CD4-positive, alpha-beta T cell treated with Interferon alpha-2 for 1 hour (primary cell): ENCODE results near the gene PRR35.

Experiments
- DNase-seq, 2 donors: peaks; one replicate each; pipeline ENCODE4 v3.0.0-alpha.2; 2020 to 2022

Gene PRR35

GRCh38 chr16:582218-582613 is 22.0 kb downstream of the PRR35 start:
- DNase-seq, result no peak

GRCh38 chr16:582614-583331 is 22.6 kb downstream of the PRR35 start:
- no peak for DNase-seq

GRCh38 chr16:583470-583814 is 23.2 kb downstream of the PRR35 start:
- no peak for DNase-seq

- no peak for DNase-seq
These were observed 23.8 kb downstream of the PRR35 start for GRCh38 chr16:583815-584591.

- no peak for DNase-seq
These were observed 25.2 kb downstream of the PRR35 start for GRCh38 chr16:585351-585750.

- DNase-seq, result no peak
These were observed 26.0 kb downstream of the PRR35 start for GRCh38 chr16:586047-586644.

GRCh38 chr16:586645-587590 is 26.7 kb downstream of the PRR35 start:
- DNase-seq, result no peak

- DNase-seq, result peak; percentile 63 to 67
These were observed 28.4 kb downstream of the PRR35 start for GRCh38 chr16:588639-588888.

GRCh38 chr16:588889-589657 is 28.9 kb downstream of the PRR35 start:
- DNase-seq, result peak; percentile 96 to 98

GRCh38 chr16:589658-590187 is 29.5 kb downstream of the PRR35 start, which contains the start of gene RAB40C:
Gene RAB40C, plus strand, starts transcription at chr16:590066. Its CDS starts 226 bp downstream, at chr16:590292.
- DNase-seq, result peak; percentile 99

GRCh38 chr16:590188-590814 is 30.1 kb downstream of the PRR35 start:
- DNase-seq, result no peak

GRCh38 chr16:590815-591200 is 30.6 kb downstream of the PRR35 start:
- DNase-seq, result no peak

GRCh38 chr16:591231-591630 is 31.0 kb downstream of the PRR35 start:
- DNase-seq, result no peak

GRCh38 chr16:591892-592517 is 31.8 kb downstream of the PRR35 start:
- no peak for DNase-seq

- no peak for DNase-seq
These were observed 32.5 kb downstream of the PRR35 start for GRCh38 chr16:592518-593306.

- DNase-seq, result no peak
These were observed 33.2 kb downstream of the PRR35 start for GRCh38 chr16:593406-593805.

GRCh38 chr16:593807-594206 is 33.6 kb downstream of the PRR35 start:
- DNase-seq, result no peak

GRCh38 chr16:595094-595528 is 34.9 kb downstream of the PRR35 start:
- DNase-seq, result no peak

- no peak for DNase-seq
These were observed 35.9 kb downstream of the PRR35 start for GRCh38 chr16:595942-596735.

- DNase-seq, result no peak
These were observed 36.5 kb downstream of the PRR35 start for GRCh38 chr16:596736-597060.
